BJ (cell line): ENCODE results near the gene CCT7. TPM values are rescaled to one million over a fixed set of nuclear protein-coding genes. Genes with fewer than 3 reads are reported as not detected.

Experiments
- CTCF ChIA-PET: fragments of 350-600 bp; formaldehyde crosslinking; extraction: SDS; loops from one replicate; lab custom pipeline; 2021; ENCODE audit warnings: antibody characterized with exemption, inconsistent platforms; lab: Yijun Ruan, JAX
- POLR2A ChIA-PET: fragments of 300-600 bp; sonication (Branson Sonifier 250); formaldehyde crosslinking; extraction: SDS; loops from one replicate; lab custom pipeline; 2021; ENCODE audit warnings: antibody characterized with exemption; lab: Charles Lee
- DNase-seq: peaks from one replicate; pipeline ENCODE4 v3.0.0-alpha.2; 2011; ENCODE audit warnings: low read depth
- H3K27me3 ChIP-seq: 2 replicates; pipeline ENCODE4 v1.6.0; 2011; ENCODE audit warnings: low read length; ENCODE audit not compliant: control insufficient read depth, insufficient read depth
- H3K36me3 ChIP-seq: 2 replicates; pipeline ENCODE4 v1.5.1; 2011; ENCODE audit warnings: low read length; ENCODE audit not compliant: control insufficient read depth, insufficient read depth
- H3K4me3 ChIP-seq: 2 replicates; pipeline ENCODE4 v1.5.1; 2011; ENCODE audit warnings: low read depth, mild to moderate bottlenecking, control low read depth, low read length
- polyA plus RNA-seq: library from polyadenylated mRNA; depleted of rRNA; stranded (reverse); fragments of >200 nt; gene quantifications from 2 replicates; pipeline ENCODE4 v1.2.3, GENCODE V29; 2011
- TF ChIP-seq, protein P1 (sequence below): IDR thresholded peaks from 2 replicates; pipeline ENCODE4 v1.5.1; 2011; ENCODE audit warnings: low read depth, mild to moderate bottlenecking, control low read depth, inconsistent platforms, low read length, moderate library complexity; ENCODE audit not compliant: insufficient read depth

CCT7 gene
- polyA plus RNA-seq, 1 experiment = 285 TPM

DNA sequence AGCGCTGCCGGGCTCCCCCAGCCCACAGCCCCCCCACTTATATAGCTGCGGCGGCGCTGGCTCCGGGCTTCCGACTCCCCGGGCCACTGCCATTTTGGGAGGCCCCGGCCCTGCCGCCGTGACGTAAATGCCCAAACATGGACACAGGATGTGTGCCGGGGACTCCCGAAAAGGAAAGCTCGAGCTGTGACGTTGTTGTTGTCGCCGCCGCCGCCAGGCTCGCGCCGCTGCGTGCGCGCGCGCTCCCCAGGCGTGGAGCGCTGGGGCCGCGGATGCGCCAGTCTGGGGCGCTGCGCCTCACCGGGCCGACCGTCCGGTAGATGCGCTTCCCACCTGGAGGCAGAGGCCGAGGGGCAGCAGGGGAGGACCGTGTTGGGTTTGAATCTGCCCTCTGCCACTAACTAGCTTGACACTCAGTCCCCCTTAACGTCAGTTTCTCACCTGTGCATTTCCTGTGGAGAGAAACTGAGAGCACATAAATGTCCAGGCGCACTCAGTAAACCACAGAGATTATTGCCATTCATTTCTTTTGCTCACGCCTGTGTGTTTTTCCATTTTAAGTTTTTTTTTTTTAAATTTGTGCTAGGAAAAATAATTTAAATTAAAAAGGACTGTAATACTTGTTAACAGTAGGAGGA, 59.5 kb downstream of the CCT7 start, which contains the start of gene EGR4:
EGR4 (minus strand) TSS at position 15 of the 638 bp plus-strand sequence. CDS start 231 bp downstream, outside the sequence.
- Histone ChIP-seq H3K4me3 (peak within 1 kb of the TSS; percentile 35), H3K36me3 (no peaks in the 10 kb centered on the region), H3K27me3 (peaks cover 47% of the 10 kb centered on the region)
- peak; percentile 8 for DNase-seq
- ChIA-PET POLR2A (no interaction called here), CTCF (interaction anchor here (0.5 kb wide), 1 partner anchor 861 kb away, joined by 5 read pairs; no protein-coding TSS in a partner anchor)
- TF ChIP-seq, protein P1, sequence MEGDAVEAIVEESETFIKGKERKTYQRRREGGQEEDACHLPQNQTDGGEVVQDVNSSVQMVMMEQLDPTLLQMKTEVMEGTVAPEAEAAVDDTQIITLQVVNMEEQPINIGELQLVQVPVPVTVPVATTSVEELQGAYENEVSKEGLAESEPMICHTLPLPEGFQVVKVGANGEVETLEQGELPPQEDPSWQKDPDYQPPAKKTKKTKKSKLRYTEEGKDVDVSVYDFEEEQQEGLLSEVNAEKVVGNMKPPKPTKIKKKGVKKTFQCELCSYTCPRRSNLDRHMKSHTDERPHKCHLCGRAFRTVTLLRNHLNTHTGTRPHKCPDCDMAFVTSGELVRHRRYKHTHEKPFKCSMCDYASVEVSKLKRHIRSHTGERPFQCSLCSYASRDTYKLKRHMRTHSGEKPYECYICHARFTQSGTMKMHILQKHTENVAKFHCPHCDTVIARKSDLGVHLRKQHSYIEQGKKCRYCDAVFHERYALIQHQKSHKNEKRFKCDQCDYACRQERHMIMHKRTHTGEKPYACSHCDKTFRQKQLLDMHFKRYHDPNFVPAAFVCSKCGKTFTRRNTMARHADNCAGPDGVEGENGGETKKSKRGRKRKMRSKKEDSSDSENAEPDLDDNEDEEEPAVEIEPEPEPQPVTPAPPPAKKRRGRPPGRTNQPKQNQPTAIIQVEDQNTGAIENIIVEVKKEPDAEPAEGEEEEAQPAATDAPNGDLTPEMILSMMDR = no peak

DNA sequence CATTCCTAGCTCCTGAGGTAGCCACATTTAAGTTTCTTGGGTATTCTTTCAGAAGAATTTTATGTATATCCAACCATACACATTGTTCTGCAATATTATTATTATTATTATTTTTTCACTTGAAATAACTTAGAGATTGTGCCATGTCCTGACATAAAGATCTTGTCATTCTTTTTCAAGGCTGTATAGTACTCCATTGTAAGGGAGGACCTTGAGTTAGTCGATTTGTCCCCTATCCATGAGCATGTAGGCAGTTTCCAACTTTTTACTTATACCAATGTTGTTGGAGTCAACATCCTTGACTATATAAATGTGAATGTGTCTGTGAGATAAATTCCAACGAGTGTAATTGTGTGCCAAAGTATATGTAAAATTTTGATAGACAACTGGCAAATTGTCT, 60.1 kb downstream of the CCT7 start:
- Histone ChIP-seq H3K36me3 (no peaks in the 10 kb centered on the region), H3K4me3 (no peak overlapping the region), H3K27me3 (peaks cover 47% of the 10 kb centered on the region)
- ChIA-PET CTCF (no interaction called here), POLR2A (no interaction called here)
- DNase-seq = no peak
- TF ChIP-seq, protein P1 = no peak

DNA sequence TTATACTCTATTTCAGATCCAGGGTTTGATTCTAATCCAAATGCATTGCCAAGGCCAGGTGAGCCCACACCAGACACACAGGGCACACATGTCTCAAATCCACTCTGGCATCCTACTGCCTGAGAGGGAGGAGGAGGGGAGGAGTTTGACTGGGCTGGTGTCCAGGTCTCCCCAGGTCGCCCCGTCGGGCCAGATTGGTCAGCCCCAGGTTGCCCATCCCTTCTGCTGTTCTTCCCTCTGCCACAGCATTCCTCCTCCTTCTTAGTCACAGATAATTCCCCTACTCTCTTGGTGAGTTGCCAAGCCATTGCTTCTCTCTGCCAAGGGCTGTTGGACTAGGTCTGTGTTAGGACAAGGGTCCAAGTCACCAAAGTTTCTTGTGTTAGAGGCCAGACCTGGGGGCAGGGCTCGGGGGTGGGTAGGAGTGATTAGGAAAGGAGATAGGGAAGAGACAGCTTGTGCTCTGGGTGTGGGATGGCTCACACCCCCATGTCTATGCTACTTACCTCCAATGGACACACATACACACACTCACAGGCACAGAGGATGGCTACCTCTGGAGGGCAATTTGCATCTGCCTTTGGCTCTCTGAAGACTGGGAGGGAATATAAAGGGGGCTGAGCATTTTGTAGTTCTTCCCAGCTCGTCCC, 61.8 kb downstream of the CCT7 start:
- Histone ChIP-seq H3K36me3 (no peaks in the 10 kb centered on the region), H3K4me3 (no peak overlapping the region), H3K27me3 (peaks cover 44% of the 10 kb centered on the region)
- ChIA-PET CTCF (no interaction called here), POLR2A (no interaction called here)
- no peak for DNase-seq
- TF ChIP-seq, protein P1 = no peak

DNA sequence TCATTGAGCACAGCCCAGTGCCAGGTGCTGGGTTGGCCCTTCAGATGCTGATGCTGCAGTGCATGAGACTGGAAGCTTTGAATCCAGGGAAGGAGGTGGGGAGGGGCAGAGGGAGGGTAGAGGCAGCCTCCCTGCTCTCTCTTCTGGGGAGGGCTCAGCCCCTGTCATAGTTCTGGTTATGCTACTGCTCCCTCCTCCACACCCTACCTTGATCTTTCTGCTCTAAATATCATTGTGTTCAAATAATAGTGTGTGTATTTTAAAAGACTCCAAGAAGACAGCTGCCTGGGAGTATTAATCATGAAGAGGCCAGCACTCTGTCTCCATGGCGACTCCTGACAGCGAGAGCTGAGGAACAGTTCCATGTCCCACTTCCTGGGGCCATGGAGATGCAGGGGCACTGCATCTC, 63.0 kb downstream of the CCT7 start:
- no peak for DNase-seq
- CTCF ChIA-PET = no interaction called here
- H3K36me3 ChIP-seq = no peaks in the 10 kb centered on the region
- POLR2A ChIA-PET = no interaction called here
- peaks cover 34% of the 10 kb centered on the region for H3K27me3 ChIP-seq
- TF ChIP-seq, protein P1 = no peak
- H3K4me3 ChIP-seq = no peak overlapping the region

DNA sequence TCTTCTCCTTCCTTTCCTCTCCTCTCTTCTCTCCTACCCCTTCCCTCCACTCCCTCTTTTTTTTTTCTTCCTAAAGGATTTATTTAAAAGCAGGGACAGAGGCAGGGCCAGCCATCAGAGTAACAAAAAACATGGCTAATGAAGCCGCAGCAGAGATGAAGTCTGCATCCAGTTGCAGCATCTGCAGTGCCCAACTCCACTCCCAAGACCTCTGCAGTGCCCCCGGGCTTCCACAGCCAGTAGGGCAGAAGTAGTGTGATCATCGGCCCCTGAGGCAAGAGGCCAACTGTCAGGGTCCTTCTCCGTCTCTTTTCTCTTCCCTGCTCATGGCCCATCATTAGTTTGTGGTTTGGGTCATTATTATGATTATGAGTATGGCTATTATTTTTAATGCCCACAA, 63.5 kb downstream of the CCT7 start:
- TF ChIP-seq, protein P1 = no peak
- DNase-seq = no peak
- CTCF ChIA-PET = no interaction called here
- Histone ChIP-seq H3K36me3 (no peaks in the 10 kb centered on the region), H3K27me3 (peaks cover 29% of the 10 kb centered on the region), H3K4me3 (no peak overlapping the region)
- POLR2A ChIA-PET = no interaction called here
